ENCODE results near the gene HASPIN.

Gene HASPIN

DNA sequence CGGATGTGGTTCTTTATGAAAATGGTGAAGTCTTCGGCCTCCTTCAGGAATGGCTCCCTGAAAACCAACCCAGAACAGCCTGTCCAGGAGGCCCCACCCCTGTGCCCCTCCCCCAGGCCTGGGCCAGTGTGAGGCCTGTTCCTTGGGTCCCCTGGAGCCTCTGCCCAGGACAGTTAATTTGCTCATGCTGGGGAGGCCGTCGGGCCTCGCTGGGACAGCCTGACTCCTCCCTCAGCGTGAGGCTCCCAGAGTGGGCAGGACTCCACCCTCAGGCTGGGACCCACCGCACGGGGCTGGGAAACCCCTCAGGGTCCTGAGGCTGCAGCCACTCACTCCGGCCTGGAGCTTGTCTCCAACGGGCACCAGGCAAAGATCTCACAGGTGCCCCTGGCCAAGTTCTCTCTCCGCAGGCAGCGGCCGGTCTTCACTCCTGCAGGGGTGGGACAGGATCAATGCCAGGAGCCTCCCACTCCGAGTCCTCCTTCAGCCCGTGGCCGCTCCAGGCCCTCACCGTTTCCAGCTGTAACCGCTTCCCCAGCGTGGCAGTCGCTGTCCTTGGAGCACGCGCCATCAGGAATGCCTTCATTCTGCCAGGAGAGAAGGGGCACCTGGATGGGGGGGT is 33.5 kb upstream of the HASPIN start:
- no peak for FAIRE-seq
- no peak for DNase-seq (ENCODE audit: insufficient read length, low spot score)
- TF ChIP-seq, protein P1, sequence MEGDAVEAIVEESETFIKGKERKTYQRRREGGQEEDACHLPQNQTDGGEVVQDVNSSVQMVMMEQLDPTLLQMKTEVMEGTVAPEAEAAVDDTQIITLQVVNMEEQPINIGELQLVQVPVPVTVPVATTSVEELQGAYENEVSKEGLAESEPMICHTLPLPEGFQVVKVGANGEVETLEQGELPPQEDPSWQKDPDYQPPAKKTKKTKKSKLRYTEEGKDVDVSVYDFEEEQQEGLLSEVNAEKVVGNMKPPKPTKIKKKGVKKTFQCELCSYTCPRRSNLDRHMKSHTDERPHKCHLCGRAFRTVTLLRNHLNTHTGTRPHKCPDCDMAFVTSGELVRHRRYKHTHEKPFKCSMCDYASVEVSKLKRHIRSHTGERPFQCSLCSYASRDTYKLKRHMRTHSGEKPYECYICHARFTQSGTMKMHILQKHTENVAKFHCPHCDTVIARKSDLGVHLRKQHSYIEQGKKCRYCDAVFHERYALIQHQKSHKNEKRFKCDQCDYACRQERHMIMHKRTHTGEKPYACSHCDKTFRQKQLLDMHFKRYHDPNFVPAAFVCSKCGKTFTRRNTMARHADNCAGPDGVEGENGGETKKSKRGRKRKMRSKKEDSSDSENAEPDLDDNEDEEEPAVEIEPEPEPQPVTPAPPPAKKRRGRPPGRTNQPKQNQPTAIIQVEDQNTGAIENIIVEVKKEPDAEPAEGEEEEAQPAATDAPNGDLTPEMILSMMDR (IDR thresholded peaks at IDR 0.05; ENCODE audit: insufficient read depth, missing control alignments), result no peak

DNA sequence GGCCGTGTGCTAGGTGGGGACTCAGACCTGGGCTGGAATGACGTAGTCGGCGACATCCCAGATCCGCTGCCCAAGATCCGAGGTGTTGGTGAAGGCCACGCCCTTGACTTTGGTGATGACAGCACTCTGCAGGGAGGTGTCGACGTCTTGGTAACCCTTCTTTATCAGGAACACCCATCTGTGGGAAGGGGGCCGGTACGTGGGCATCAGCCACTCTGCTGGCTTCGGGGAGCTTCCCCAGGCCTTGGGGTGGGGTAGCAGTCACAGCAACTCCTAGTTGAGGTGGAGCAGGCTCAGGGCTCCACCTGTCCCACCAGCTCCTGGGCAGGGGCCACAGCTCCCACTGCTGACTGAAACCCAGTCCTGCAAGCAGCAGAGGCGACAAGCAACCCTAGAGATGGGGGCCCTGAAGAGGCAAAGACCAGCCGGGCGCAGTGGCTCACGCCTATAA is 32.1 kb upstream of the HASPIN start:
- DNase-seq (ENCODE audit: insufficient read length, low spot score) (no peak), FAIRE-seq (no peak)
- TF ChIP-seq, protein P1 (IDR thresholded peaks at IDR 0.05; ENCODE audit: insufficient read depth, missing control alignments), result no peak

DNA sequence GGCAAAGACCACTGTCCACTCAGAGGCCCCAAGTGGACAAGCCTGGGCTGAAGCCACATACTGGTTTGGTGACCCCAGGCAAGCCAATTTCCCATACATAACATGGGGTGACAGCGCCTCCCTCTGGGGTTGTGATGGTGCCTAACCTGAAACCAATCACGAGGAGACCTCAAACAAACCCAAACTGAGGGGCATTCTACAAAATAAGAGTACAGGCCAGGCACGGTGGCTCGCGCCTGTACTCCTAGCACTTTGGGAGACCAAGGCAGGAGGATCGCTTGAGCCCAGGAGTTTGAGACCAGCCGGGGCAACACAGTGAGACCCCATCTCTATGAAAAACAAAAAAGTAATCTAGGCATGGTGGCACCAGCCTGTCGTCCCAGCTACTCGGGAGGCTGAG is 31.4 kb upstream of the HASPIN start:
- TF ChIP-seq, protein P1 (IDR thresholded peaks at IDR 0.05; ENCODE audit: insufficient read depth, missing control alignments), result no peak
- FAIRE-seq, result no peak
- no peak for DNase-seq (ENCODE audit: insufficient read length, low spot score)

DNA sequence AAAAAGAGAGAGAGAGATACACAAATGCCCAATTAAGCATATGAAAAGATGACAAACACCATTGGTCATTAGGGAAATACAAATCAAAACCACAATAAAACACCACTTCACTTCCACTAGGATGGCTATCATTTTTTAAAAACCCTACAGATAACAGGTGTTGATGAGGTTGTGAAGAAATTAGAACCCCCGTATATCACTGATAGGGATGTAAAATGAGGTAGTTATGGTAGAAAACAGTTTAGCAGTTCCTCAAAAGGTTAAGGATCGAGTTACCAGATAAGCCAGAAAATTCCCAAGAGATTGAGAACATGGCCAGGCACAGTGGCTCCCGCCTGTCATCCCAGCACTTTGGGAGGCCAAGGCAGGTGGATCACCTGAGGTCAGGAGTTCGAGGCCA is 30.6 kb upstream of the HASPIN start:
- DNase-seq (ENCODE audit: insufficient read length, low spot score) (no peak), FAIRE-seq (no peak)
- TF ChIP-seq, protein P1 (IDR thresholded peaks at IDR 0.05; ENCODE audit: insufficient read depth, missing control alignments), result no peak

DNA sequence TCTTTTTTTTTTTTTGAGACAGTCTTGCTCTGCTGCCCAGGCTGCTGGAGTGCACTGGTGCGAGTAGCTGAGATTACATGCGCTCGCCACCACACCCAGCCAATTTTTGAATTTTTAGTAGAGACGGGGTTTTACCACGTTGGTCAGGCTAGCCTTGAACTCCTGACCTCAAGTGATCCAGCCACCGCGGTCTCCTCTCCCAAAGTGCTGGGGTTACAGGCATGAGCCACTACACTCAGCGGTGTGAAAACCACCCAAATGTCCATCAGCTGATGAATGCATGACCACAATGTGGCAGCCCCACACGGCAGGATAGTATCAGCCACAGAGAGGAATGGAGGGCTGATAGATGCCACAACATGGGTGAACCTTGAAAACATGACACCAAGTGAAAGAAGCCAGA is 29.9 kb upstream of the HASPIN start:
- FAIRE-seq, result no peak
- no peak for DNase-seq (ENCODE audit: insufficient read length, low spot score)
- TF ChIP-seq, protein P1 (IDR thresholded peaks at IDR 0.05; ENCODE audit: insufficient read depth, missing control alignments), result no peak

DNA sequence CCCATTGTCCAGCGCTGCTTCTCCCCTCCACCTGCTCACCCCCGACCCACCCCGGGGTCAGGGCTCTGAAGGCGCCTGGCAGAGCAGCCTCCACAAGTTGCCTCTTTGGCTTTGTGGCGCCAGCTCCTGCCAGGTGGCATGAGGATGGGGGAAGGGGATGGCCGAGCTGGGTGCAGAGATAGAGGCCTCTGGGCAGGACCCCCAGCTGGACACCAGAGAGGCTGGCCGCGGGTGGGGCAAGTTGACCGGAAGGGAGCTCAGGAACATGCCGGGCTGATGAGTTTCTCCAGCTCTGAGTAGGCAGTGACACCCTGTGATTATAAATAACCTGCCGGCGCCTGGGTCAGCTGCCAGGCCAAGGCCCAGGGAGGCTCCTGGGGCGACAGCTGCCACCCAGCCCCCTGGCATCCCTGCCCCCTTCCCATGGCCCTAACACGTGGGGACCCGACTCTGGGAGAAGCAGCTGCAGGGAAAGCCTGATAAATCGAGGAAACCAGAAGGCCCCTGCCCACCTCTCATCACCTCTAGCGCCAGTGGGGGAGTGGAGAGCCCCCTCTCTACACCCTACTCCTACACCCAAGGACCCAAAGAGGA is 28.5 kb upstream of the HASPIN start:
- FAIRE-seq (no peak), DNase-seq (ENCODE audit: insufficient read length, low spot score) (no peak)
- TF ChIP-seq, protein P1 (IDR thresholded peaks at IDR 0.05; ENCODE audit: insufficient read depth, missing control alignments), result no peak

DNA sequence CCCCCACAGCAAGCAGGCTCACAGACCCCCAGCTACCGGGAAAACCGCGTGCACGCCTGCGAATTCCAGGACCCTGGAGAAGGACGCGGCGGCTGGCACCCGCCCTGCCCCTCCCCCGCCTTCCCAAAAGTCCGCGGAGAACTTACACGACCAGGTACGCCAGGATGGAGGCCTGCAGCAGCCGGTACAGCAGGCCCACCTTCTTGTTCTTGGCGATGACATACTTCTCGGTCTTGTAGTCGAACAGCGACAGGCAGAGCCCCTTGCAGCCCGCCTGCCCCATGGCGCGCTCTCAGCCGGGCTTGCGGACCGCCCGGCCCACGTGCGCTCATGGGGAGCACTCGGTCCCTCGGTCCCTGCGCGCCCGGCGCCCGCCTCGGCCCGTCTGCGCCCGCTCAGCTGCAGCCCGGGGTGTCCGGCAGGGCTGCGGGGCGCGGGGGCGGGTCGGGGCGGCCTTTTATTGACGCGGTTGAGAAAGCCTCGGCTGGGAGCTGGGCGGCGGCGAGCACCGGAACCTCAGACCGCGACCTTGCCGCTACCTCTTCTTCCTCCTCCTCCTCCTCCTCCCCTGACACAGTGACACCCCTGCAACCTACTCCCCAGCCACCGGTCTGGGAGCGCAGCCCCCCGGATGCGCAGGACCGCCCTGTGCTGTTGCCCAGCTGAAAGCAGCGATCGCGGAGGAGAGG is 27.8 kb upstream of the HASPIN start, which contains the start of gene P2RX5:
Gene P2RX5, minus strand, starts transcription at position 433 of the 689 bp plus-strand sequence. Its CDS starts 150 bp downstream, at position 283.
- no peak for FAIRE-seq

More for the DNA sequence above, 27.8 kb upstream of the HASPIN start, which contains the start of gene P2RX5:
- no peak for DNase-seq (ENCODE audit: insufficient read length, low spot score)
- TF ChIP-seq, protein P1 (IDR thresholded peaks at IDR 0.05; ENCODE audit: insufficient read depth, missing control alignments), result no peak

Data from D721Med (cell line).